Esophagus muscularis mucosa (tissue), 4 donors: ENCODE measurements around the gene MARK1. TPM values are rescaled to one million over a fixed set of nuclear protein-coding genes. Genes with fewer than 3 reads are reported as not detected.

Experiments
- DNase-seq: peaks from one replicate; pipeline ENCODE4 v3.0.0-alpha.2; 2017; ENCODE audit errors: extremely low spot score
- H3K27ac ChIP-seq, 4 donors: fragments of 200-600 bp; sonication (generic); replicated peaks in 1 of 4; 1 replicate in 3 of 4; 2 replicates in 1 of 4; pipeline ENCODE4 v1.5.1; 2016 to 2019; ENCODE audit warnings: mild to moderate bottlenecking in 1 of 4
- H3K27me3 ChIP-seq, 4 donors: fragments of 200-600 bp; sonication (generic); one replicate each; pipeline versions ENCODE4 v1.5.1 to v1.6.0; 2016 to 2019
- H3K36me3 ChIP-seq, 4 donors: fragments of 200-600 bp; sonication (generic); one replicate each; pipeline ENCODE4 v1.5.1; 2016 to 2019
- H3K4me1 ChIP-seq, 4 donors: fragments of 200-600 bp; sonication (generic); one replicate each; pipeline ENCODE4 v1.5.1; 2016 to 2019
- H3K4me3 ChIP-seq, 4 donors: fragments of 200-600 bp; sonication (generic); 1 replicate in 2 of 4; 2 replicates in 2 of 4; pipeline ENCODE4 v1.5.1; 2016 to 2019; ENCODE audit warnings: mild to moderate bottlenecking in 4 of 4, moderate library complexity in 1 of 4
- H3K9me3 ChIP-seq, 4 donors: fragments of 200-600 bp; sonication (generic); 1 replicate in 3 of 4; 2 replicates in 1 of 4; pipeline ENCODE4 v1.5.1; 2016 to 2019
- CTCF ChIP-seq, 3 experiments: fragments of 200-600 bp in 2 of 3; fragments of 450-650 bp in 1 of 3; sonication (generic) in 2 of 3; IDR thresholded peaks; one replicate each; pipeline ENCODE4 v1.5.1; 2017 to 2019; ENCODE audit warnings: antibody characterized with exemption in 3 of 3, mild to moderate bottlenecking in 2 of 3, moderate library complexity in 1 of 3
- EP300 ChIP-seq: sonication (generic); formaldehyde crosslinking; IDR thresholded peaks from one replicate; pipeline ENCODE4 v1.6.1; 2017; ENCODE audit warnings: antibody characterized with exemption
- POLR2A ChIP-seq: fragments of 450-650 bp; IDR thresholded peaks from one replicate; pipeline ENCODE4 v1.6.1; 2017; ENCODE audit warnings: antibody characterized with exemption, moderate library complexity, mild to moderate bottlenecking, low read depth
- POLR2AphosphoS5 ChIP-seq, 2 donors: sonication (generic); formaldehyde crosslinking; IDR thresholded peaks; one replicate each; pipeline ENCODE4 v1.6.1; 2017; ENCODE audit warnings: antibody characterized with exemption in 2 of 2
- WGBS: methylation state at CpG from one replicate; pipeline ENCODE4 v1.1.5; 2018; 5-methylcytosine and 5-hydroxymethylcytosine counted together
- intact Hi-C: fragments of 100-400 bp; cut with DNase I; formaldehyde crosslinking; loops from one replicate; pipeline ENCODE4 v1.15.1; 2023
- total RNA-seq, 4 donors: library from RNA; depleted of rRNA; stranded (reverse); fragments of >200 nt; gene quantifications; one replicate each; pipeline versions ENCODE4 v1.1.0 to v1.2.1, GENCODE V29; 2016

MARK1 gene
- total RNA-seq, 4 donors from 2014 or later: 16.7 to 24.4 (median 17.6) TPM

DNA sequence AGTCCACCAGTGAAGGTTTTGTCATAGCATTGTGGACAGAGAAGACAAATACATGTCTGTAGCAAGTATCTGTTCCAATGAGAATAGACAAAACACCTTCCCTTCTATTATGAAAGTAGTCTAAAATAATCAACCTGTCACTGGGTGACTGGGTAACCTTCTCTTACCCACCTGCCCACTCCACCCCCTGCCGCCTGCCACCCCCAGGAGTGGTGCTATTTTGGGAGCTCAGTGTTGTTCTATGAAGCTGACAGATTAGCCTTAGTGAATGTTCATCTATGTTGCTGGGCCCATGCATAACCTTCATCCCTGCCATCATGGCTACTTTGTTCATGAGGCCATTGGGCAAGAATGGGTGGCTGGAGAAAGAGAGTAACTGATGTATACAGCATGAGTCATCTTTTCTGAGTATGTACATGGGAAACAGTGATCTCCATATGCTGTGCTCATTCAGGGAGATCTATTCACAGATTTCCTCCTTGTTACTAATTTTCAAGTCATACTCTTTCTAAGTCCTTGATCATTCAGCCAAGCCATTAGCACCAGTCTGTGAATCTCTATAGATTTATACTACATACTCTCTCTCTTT is 24.8 kb downstream of the MARK1 start:
- no peak for DNase-seq
- H3K27ac ChIP-seq: no peak overlapping the region
- no peak overlapping the region for H3K4me3 ChIP-seq
- intact Hi-C loops: no loop called here
- H3K27me3 ChIP-seq: no peaks in the 10 kb centered on the region
- H3K4me1 ChIP-seq: peaks cover 0 to 12% (median 10%) of the 10 kb centered on the region in 4 donors
- H3K9me3 ChIP-seq: no peaks in the 10 kb centered on the region
- TF ChIP-seq EP300: no peak
- no peak for TF ChIP-seq CTCF (IDR thresholded peaks at IDR 0.05)
- TF ChIP-seq POLR2AphosphoS5 (IDR thresholded peaks at IDR 0.05): no peak
- WGBS: 94% methylated on average over 1 of the region's 1 CpG
- H3K36me3 ChIP-seq: no peaks in the 10 kb centered on the region

DNA sequence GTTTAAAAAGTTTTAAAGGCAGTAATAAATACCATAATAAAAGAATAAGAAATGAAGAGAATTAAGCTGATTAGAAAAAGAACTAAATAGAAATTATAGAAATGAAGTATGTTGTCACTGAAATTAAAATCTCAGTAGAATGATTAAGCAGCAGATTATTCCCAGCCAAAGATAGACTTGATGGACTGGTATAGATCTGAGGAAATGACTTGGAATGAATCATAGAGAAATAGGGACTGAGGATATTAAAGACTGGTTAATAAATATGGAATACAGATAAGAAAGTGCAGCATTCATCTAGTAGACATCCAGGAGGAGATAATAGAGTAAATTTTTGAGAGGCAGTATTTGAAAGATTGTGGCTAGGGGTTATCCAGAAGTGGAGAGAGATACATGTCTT is 28.7 kb downstream of the MARK1 start:
- Histone ChIP-seq H3K36me3 (no peaks in the 10 kb centered on the region), H3K27ac (no peak overlapping the region), H3K9me3 (no peaks in the 10 kb centered on the region), H3K4me3 (no peak overlapping the region), H3K4me1 (no peaks in the 10 kb centered on the region), H3K27me3 (no peaks in the 10 kb centered on the region)
- DNase-seq: no peak
- no peak for TF ChIP-seq EP300
- no peak for TF ChIP-seq POLR2AphosphoS5 (IDR thresholded peaks at IDR 0.05)
- TF ChIP-seq POLR2A: no peak
- intact Hi-C loops: no loop called here

DNA sequence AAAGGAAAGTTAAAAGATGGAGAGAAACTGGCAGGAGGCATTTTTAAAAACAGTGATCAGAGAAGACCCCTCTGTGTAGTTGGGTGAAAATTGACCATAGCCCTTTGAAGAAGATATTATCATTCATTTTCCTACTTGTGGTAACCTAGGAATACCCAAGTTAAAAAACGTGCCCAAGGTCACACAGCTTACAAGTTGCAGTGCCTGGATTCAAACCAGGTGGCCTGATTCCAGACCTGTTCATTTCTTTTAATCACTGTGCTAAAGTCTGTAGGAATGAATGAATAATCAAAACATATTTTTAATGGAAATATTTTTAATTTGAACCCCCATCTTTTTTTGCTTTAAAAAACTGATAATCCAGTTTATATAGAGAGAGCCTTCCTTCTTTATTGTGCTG is 35.6 kb downstream of the MARK1 start:
- no peak overlapping the region for H3K27ac ChIP-seq
- no peak overlapping the region for H3K4me3 ChIP-seq
- no peaks in the 10 kb centered on the region for H3K27me3 ChIP-seq
- H3K36me3 ChIP-seq: no peaks in the 10 kb centered on the region
- TF ChIP-seq POLR2A (no peak), CTCF (IDR thresholded peaks at IDR 0.05) (no peak)
- DNase-seq: no peak
- H3K4me1 ChIP-seq: peaks cover 11 to 20% (median 15%) of the 10 kb centered on the region in 4 donors
- 28% methylated on average over 1 of the region's 1 CpG for WGBS
- no peaks in the 10 kb centered on the region for H3K9me3 ChIP-seq
- intact Hi-C loops: no loop called here

DNA sequence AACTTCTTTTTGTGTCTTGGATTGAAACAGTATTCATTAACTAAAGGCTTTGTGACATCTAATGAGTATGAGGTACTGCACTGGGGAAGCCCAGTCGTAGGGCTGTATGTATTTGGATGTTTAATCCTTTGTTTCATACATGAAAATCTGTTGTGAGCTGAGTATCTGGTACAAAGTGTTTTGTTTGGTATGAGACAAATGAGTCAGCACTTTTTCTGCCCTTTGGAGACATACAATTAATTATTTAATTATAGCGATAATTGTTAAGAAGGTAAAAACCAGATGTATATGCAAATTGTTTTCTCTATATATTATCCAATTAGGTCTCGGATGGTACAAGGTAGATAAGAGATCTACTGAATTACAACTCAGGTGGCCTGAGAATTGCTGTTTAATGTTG is 36.3 kb downstream of the MARK1 start:
- H3K4me3 ChIP-seq: no peak overlapping the region
- no peak overlapping the region for H3K27ac ChIP-seq
- H3K4me1 ChIP-seq: peaks cover 11 to 20% (median 15%) of the 10 kb centered on the region in 4 donors
- H3K9me3 ChIP-seq: no peaks in the 10 kb centered on the region
- no peaks in the 10 kb centered on the region for H3K27me3 ChIP-seq
- DNase-seq: no peak
- WGBS: 88% methylated on average over 3 of the region's 3 CpGs
- no peaks in the 10 kb centered on the region for H3K36me3 ChIP-seq
- intact Hi-C loops: no loop called here
- no peak for TF ChIP-seq EP300
- TF ChIP-seq POLR2A: no peak
- TF ChIP-seq POLR2AphosphoS5 (IDR thresholded peaks at IDR 0.05): no peak

GRCh38 chr1:220565670-220566069 is 37.7 kb downstream of the MARK1 start:
- H3K27me3 ChIP-seq: no peaks in the 10 kb centered on the region

More at GRCh38 chr1:220565670-220566069, 37.7 kb downstream of the MARK1 start:
- Histone ChIP-seq H3K4me3 (no peak overlapping the region), H3K9me3 (no peaks in the 10 kb centered on the region), H3K4me1 (peaks cover 11 to 26% (median 19%) of the 10 kb centered on the region in 4 donors), H3K36me3 (no peaks in the 10 kb centered on the region), H3K27ac (no peak overlapping the region)
- TF ChIP-seq POLR2A: no peak
- no peak for TF ChIP-seq CTCF (IDR thresholded peaks at IDR 0.05)
- TF ChIP-seq POLR2AphosphoS5 (IDR thresholded peaks at IDR 0.05): no peak
- TF ChIP-seq EP300: no peak
- DNase-seq: no peak
- intact Hi-C loops: no loop called here
